ENCODE results near the gene KAT6B.

- TF ChIP-seq CTCF (IDR thresholded peaks at IDR 0.05), result no peak
- no peak for TF ChIP-seq ZFX (IDR thresholded peaks at IDR 0.05; ENCODE audit: borderline replicate concordance)
Observed at GRCh38 chr10:74836877-74837276, 10.5 kb downstream of the KAT6B start.

Measured in 22Rv1 (cell line).